ENCODE results near the gene ELOVL3. TPM values are rescaled to one million over a fixed set of nuclear protein-coding genes. Genes with fewer than 3 reads are reported as not detected.

ELOVL3 gene
- total RNA-seq, 1 donor from 2014 or later: not detected

GRCh38 chr10:102230264-102230860 lies 4.3 kb downstream of the ELOVL3 start:
- no peak overlapping the region for H3K27ac Mint-ChIP-seq
- no peaks in the 10 kb centered on the region for H3K36me3 Mint-ChIP-seq (ENCODE audit: insufficient read depth)
- H3K27me3 Mint-ChIP-seq: peaks cover 84% of the 10 kb centered on the region
- TF ChIP-seq CTCF (IDR thresholded peaks at IDR 0.05; ENCODE audit: unreplicated experiment): no peak
- H3K4me1 Mint-ChIP-seq (ENCODE audit: low read depth): peaks cover 2% of the 10 kb centered on the region
- H3K4me3 Mint-ChIP-seq (ENCODE audit: low read depth): peak overlapping the region; percentile 50
- no peak for DNase-seq (ENCODE audit: low spot score, unreplicated experiment)
- H3K9me3 Mint-ChIP-seq (ENCODE audit: low read depth): no peaks in the 10 kb centered on the region

GRCh38 chr10:102230861-102231356 lies 4.8 kb downstream of the ELOVL3 start:
- DNase-seq (ENCODE audit: low spot score, unreplicated experiment): no peak
- Mint-ChIP-seq H3K27ac (no peak overlapping the region), H3K4me1 (ENCODE audit: low read depth) (peaks cover 2% of the 10 kb centered on the region), H3K36me3 (ENCODE audit: insufficient read depth) (no peaks in the 10 kb centered on the region), H3K9me3 (ENCODE audit: low read depth) (no peaks in the 10 kb centered on the region), H3K4me3 (ENCODE audit: low read depth) (peak overlapping the region; percentile 50), H3K27me3 (peaks cover 84% of the 10 kb centered on the region)
- TF ChIP-seq CTCF (IDR thresholded peaks at IDR 0.05; ENCODE audit: unreplicated experiment): peak; percentile 42

- H3K4me1 Mint-ChIP-seq (ENCODE audit: low read depth): peaks cover 2% of the 10 kb centered on the region
- no peaks in the 10 kb centered on the region for H3K9me3 Mint-ChIP-seq (ENCODE audit: low read depth)
- peak overlapping the region; percentile 21 for H3K4me3 Mint-ChIP-seq (ENCODE audit: low read depth)
- DNase-seq (ENCODE audit: low spot score, unreplicated experiment): no peak
- peaks cover 84% of the 10 kb centered on the region for H3K27me3 Mint-ChIP-seq
- TF ChIP-seq CTCF (IDR thresholded peaks at IDR 0.05; ENCODE audit: unreplicated experiment): peak; percentile 67
- H3K36me3 Mint-ChIP-seq (ENCODE audit: insufficient read depth): no peaks in the 10 kb centered on the region
- H3K27ac Mint-ChIP-seq: no peak overlapping the region
Measured at GRCh38 chr10:102231357-102232318, 5.5 kb downstream of the ELOVL3 start.

- Mint-ChIP-seq H3K27me3 (peaks cover 83% of the 10 kb centered on the region), H3K36me3 (ENCODE audit: insufficient read depth) (no peaks in the 10 kb centered on the region), H3K4me1 (ENCODE audit: low read depth) (peaks cover 2% of the 10 kb centered on the region), H3K27ac (no peak overlapping the region), H3K4me3 (ENCODE audit: low read depth) (no peak overlapping the region), H3K9me3 (ENCODE audit: low read depth) (no peaks in the 10 kb centered on the region)
- TF ChIP-seq CTCF (IDR thresholded peaks at IDR 0.05; ENCODE audit: unreplicated experiment): no peak
- no peak for DNase-seq (ENCODE audit: low spot score, unreplicated experiment)
Measured at GRCh38 chr10:102233997-102234396, 7.9 kb downstream of the ELOVL3 start.

- no peak for TF ChIP-seq CTCF (IDR thresholded peaks at IDR 0.05; ENCODE audit: unreplicated experiment)
- DNase-seq (ENCODE audit: low spot score, unreplicated experiment): no peak
- no peaks in the 10 kb centered on the region for H3K4me1 Mint-ChIP-seq (ENCODE audit: low read depth)
- H3K27me3 Mint-ChIP-seq: peaks cover 83% of the 10 kb centered on the region
- H3K36me3 Mint-ChIP-seq (ENCODE audit: insufficient read depth): no peaks in the 10 kb centered on the region
- no peak overlapping the region for H3K27ac Mint-ChIP-seq
- H3K4me3 Mint-ChIP-seq (ENCODE audit: low read depth): no peak overlapping the region
- no peaks in the 10 kb centered on the region for H3K9me3 Mint-ChIP-seq (ENCODE audit: low read depth)
Measured at GRCh38 chr10:102234888-102235597, 8.9 kb downstream of the ELOVL3 start.
